ENCODE measurements around the gene BICD1.

BICD1 gene

GRCh38 chr12:32100888-32101287, 5.8 kb upstream of the BICD1 start:
- Histone ChIP-seq H3K9ac (ENCODE audit: low read depth, low read length) (no peak overlapping the region), H4K20me1 (ENCODE audit: insufficient read depth, low read length) (no peaks in the 10 kb centered on the region), H3K79me2 (ENCODE audit: insufficient read depth, low read length) (no peaks in the 10 kb centered on the region), H3K27ac (ENCODE audit: low read length) (no peak overlapping the region), H3K4me3 (ENCODE audit: low read depth in 1 of 2, low read length in 2 of 2) (no peak overlapping the region), H3K9me3 (ENCODE audit: insufficient read depth, low read length, severe bottlenecking) (no peaks in the 10 kb centered on the region), H3K4me2 (ENCODE audit: insufficient read depth, low read length) (no peak overlapping the region), H3K36me3 (ENCODE audit: insufficient read depth, low read length) (no peaks in the 10 kb centered on the region), H3K4me1 (ENCODE audit: insufficient read depth, low read length) (peaks cover 4% of the 10 kb centered on the region), H3K27me3 (ENCODE audit: insufficient read depth, low read length, poor library complexity) (no peaks in the 10 kb centered on the region), H2AFZ (ENCODE audit: low read depth, low read length) (no peak overlapping the region)
- no peak for DNase-seq
- ATAC-seq (ENCODE audit: insufficient read depth, low read depth) = no peak
- TF ChIP-seq EZH2 (IDR thresholded peaks at IDR 0.05; ENCODE audit: borderline replicate concordance, low read depth, low read length, severe bottlenecking) = no peak
- no peak for TF ChIP-seq CTCF (IDR thresholded peaks at IDR 0.05; ENCODE audit: borderline replicate concordance, extremely low read depth, low read length, poor library complexity, severe bottlenecking)

- no peak overlapping the region for H3K9ac ChIP-seq (ENCODE audit: low read depth, low read length)
- H3K27me3 ChIP-seq (ENCODE audit: insufficient read depth, low read length, poor library complexity) = no peaks in the 10 kb centered on the region
- no peak for ATAC-seq (ENCODE audit: insufficient read depth, low read depth)
- peaks cover 11% of the 10 kb centered on the region for H3K79me2 ChIP-seq (ENCODE audit: insufficient read depth, low read length)
- H3K4me3 ChIP-seq (ENCODE audit: low read depth in 1 of 2, low read length in 2 of 2) = no peak overlapping the region
- peaks cover 4% of the 10 kb centered on the region; the same call in 1 of the 2 replicates for H3K36me3 ChIP-seq (ENCODE audit: insufficient read depth, low read length)
- no peaks in the 10 kb centered on the region for H3K9me3 ChIP-seq (ENCODE audit: insufficient read depth, low read length, severe bottlenecking)
- H4K20me1 ChIP-seq (ENCODE audit: insufficient read depth, low read length) = no peaks in the 10 kb centered on the region
- no peak for TF ChIP-seq CTCF (IDR thresholded peaks at IDR 0.05; ENCODE audit: borderline replicate concordance, extremely low read depth, low read length, poor library complexity, severe bottlenecking)
- H3K4me2 ChIP-seq (ENCODE audit: insufficient read depth, low read length) = no peak overlapping the region
- DNase-seq = no peak
- H3K4me1 ChIP-seq (ENCODE audit: insufficient read depth, low read length) = peaks cover 10% of the 10 kb centered on the region
- H2AFZ ChIP-seq (ENCODE audit: low read depth, low read length) = no peak overlapping the region
- H3K27ac ChIP-seq (ENCODE audit: low read length) = no peak overlapping the region
Measured at GRCh38 chr12:32102234-32102633, 4.4 kb upstream of the BICD1 start.

GRCh38 chr12:32104572-32105355, 1.9 kb upstream of the BICD1 start:
- no peak overlapping the region for H3K4me2 ChIP-seq (ENCODE audit: insufficient read depth, low read length)

More at GRCh38 chr12:32104572-32105355, 1.9 kb upstream of the BICD1 start:
- Histone ChIP-seq H3K9ac (ENCODE audit: low read depth, low read length) (no peak overlapping the region), H3K79me2 (ENCODE audit: insufficient read depth, low read length) (peaks cover 36% of the 10 kb centered on the region), H3K36me3 (ENCODE audit: insufficient read depth, low read length) (peaks cover 4% of the 10 kb centered on the region; the same call in 1 of the 2 replicates), H3K27ac (ENCODE audit: low read length) (no peak overlapping the region), H4K20me1 (ENCODE audit: insufficient read depth, low read length) (no peaks in the 10 kb centered on the region; the same call in 1 of the 2 replicates), H2AFZ (ENCODE audit: low read depth, low read length) (peak overlapping the region; percentile 58), H3K4me3 (ENCODE audit: low read depth in 1 of 2, low read length in 2 of 2) (no peak overlapping the region), H3K27me3 (ENCODE audit: insufficient read depth, low read length, poor library complexity) (no peaks in the 10 kb centered on the region), H3K9me3 (ENCODE audit: insufficient read depth, low read length, severe bottlenecking) (no peaks in the 10 kb centered on the region), H3K4me1 (ENCODE audit: insufficient read depth, low read length) (peaks cover 35% of the 10 kb centered on the region)
- no peak for DNase-seq
- ATAC-seq (ENCODE audit: insufficient read depth, low read depth) = no peak
- TF ChIP-seq CTCF (IDR thresholded peaks at IDR 0.05; ENCODE audit: borderline replicate concordance, extremely low read depth, low read length, poor library complexity, severe bottlenecking) = no peak
- TF ChIP-seq EZH2 (IDR thresholded peaks at IDR 0.05; ENCODE audit: borderline replicate concordance, low read depth, low read length, severe bottlenecking) = no peak

Data from DND-41 (cell line).